ENCODE results near the gene DBNL.

DBNL gene

DNA sequence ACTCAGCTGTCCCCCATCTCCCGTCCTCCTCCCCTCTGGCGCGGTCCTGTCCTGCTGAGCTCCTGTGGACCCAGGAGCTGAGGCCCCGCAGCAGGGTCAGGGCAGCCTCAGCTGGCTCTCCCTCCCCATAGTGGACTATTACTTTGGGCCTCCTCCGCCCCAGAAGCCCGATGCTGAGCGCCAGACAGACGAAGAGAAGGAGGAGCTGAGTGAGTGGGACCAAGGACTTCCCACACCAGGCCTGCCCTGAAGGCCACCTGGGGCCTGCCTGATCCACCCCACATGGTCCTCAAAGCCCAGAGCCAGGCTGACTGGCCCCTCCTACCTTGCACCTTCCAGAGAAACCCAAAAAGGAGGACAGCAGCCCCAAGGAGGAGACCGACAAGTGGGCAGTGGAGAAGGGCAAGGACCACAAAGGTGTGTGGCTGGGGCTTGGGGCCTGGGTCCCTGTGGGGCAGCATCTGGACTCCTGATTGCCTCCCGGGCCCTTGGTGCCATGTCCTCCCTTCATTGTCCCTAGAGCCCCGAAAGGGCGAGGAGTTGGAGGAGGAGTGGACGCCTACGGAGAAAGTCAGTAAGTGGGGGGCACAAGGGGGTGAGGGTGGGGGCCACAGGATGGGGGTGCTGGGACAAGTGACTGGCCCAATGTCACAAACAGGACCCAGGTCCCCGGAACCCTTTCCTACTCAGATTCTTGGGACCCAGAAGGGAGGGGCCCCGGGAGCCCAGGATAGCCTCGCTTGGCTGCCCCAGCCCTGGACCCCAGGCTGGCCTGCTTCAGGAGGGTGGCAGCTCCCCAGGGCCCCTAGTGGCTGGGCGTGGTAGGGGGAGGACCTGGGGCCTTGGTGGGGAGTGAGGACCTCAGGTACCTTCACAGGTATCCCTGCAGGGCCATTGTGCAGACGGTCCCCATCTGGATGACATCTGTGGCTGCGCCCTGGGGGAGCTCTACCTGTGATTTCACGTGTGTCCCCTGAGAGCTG, 64.6 kb downstream of the DBNL start:
- DNase-seq (ENCODE audit: insufficient read length, low spot score) = no peak
- FAIRE-seq = no peak
- TF ChIP-seq, protein P1, sequence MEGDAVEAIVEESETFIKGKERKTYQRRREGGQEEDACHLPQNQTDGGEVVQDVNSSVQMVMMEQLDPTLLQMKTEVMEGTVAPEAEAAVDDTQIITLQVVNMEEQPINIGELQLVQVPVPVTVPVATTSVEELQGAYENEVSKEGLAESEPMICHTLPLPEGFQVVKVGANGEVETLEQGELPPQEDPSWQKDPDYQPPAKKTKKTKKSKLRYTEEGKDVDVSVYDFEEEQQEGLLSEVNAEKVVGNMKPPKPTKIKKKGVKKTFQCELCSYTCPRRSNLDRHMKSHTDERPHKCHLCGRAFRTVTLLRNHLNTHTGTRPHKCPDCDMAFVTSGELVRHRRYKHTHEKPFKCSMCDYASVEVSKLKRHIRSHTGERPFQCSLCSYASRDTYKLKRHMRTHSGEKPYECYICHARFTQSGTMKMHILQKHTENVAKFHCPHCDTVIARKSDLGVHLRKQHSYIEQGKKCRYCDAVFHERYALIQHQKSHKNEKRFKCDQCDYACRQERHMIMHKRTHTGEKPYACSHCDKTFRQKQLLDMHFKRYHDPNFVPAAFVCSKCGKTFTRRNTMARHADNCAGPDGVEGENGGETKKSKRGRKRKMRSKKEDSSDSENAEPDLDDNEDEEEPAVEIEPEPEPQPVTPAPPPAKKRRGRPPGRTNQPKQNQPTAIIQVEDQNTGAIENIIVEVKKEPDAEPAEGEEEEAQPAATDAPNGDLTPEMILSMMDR (IDR thresholded peaks at IDR 0.05; ENCODE audit: insufficient read depth, missing control alignments) = no peak

DNA sequence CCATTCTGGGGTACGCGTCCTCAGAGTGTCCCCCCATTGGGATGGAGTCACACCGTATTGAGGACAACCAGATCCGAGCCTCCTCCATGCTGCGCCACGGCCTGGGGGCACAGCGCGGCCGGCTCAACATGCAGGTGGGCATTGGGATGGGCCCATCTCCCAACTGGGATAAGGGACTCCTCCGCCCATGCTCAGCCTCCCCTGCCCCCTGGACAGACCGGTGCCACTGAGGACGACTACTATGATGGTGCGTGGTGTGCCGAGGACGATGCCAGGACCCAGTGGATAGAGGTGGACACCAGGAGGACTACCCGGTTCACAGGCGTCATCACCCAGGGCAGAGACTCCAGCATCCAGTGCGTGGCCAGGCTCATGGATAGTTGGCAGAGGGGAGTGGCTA, 65.5 kb downstream of the DBNL start:
- no peak for DNase-seq (ENCODE audit: insufficient read length, low spot score)
- TF ChIP-seq, protein P1 (IDR thresholded peaks at IDR 0.05; ENCODE audit: insufficient read depth, missing control alignments) = no peak
- FAIRE-seq = no peak

DNA sequence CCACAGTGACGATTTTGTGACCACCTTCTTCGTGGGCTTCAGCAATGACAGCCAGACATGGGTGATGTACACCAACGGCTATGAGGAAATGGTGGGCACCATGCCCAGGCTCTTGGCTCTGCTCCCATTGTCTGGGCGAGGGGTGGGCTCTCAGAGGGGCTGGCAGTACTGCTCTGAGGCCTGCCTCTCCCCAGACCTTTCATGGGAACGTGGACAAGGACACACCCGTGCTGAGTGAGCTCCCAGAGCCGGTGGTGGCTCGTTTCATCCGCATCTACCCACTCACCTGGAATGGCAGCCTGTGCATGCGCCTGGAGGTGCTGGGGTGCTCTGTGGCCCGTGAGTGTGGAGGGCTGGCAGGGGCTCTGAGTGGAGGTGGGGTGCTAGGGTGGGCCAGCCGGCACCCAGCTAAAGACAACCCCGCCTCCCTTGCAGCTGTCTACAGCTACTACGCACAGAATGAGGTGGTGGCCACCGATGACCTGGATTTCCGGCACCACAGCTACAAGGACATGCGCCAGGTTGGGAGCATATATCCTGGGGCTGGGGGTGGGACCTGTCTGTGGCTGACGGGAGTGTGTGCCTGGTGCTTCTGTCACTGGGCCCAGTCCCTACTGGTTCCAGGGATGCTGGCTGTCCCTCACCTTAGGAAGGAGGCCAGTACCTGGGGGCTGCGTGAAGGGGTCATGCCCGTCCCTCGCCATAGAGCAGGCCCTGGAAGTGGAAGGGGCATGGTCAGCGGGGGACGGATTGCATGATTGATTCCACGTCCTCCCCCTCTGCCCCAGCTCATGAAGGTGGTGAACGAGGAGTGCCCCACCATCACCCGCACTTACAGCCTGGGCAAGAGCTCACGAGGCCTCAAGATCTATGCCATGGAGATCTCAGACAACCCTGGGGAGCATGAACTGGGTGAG, 66.5 kb downstream of the DBNL start:
- FAIRE-seq (no peak), DNase-seq (ENCODE audit: insufficient read length, low spot score) (no peak)
- TF ChIP-seq, protein P1 (IDR thresholded peaks at IDR 0.05; ENCODE audit: insufficient read depth, missing control alignments) = no peak
